B cell (primary cell): Measurements from ENCODE around the gene STK33. TPM values are rescaled to one million over a fixed set of nuclear protein-coding genes. Genes with fewer than 3 reads are reported as not detected.

Experiments
- ATAC-seq: fragments of 200-7000 bp; cut with Tn5 transposase; one replicate; pipeline ENCODE4 v1.10.0; 2021; ENCODE audit warnings: low read depth, mild to moderate bottlenecking, moderate number of reproducible peaks, moderate library complexity
- CTCF ChIA-PET: fragments of 350-600 bp; sonication (Branson Sonifier 250); formaldehyde crosslinking; loops from one replicate; lab custom pipeline; 2021; ENCODE audit warnings: antibody characterized with exemption, inconsistent platforms; lab: Charles Lee
- POLR2A ChIA-PET: fragments of 350-600 bp; sonication (Branson Sonifier 250); formaldehyde crosslinking; loops from one replicate; lab custom pipeline; 2021; ENCODE audit warnings: antibody characterized with exemption; lab: Charles Lee
- DNase-seq: peaks from one replicate; pipeline ENCODE4 v3.0.0; 2013
- H2AFZ ChIP-seq: 2 replicates; pipeline ENCODE4 v1.6.1; 2012; ENCODE audit warnings: mild to moderate bottlenecking, low read depth, low read length; ENCODE audit not compliant: insufficient read depth, poor library complexity, severe bottlenecking
- H3K27ac ChIP-seq, 2 donors: 1 replicate in 1 of 2; 2 replicates in 1 of 2; pipeline ENCODE4 v1.5.1; 2012 to 2013; ENCODE audit warnings: low read length in 2 of 2, mild to moderate bottlenecking in 2 of 2, moderate library complexity in 1 of 2
- H3K27me3 ChIP-seq, 4 experiments: fragments of 200-600 bp in 1 of 4; sonication (generic) in 1 of 4; replicated peaks in 1 of 4; 1 replicate in 2 of 4; 2 replicates in 2 of 4; pipeline versions ENCODE4 v1.6.1 to v1.7.0; 2013 to 2016; ENCODE audit warnings: low read length in 3 of 4, mild to moderate bottlenecking in 2 of 4, mixed read lengths in 1 of 4, moderate library complexity in 1 of 4; ENCODE audit not compliant: insufficient read depth in 4 of 4, control insufficient read depth in 3 of 4; ENCODE audit errors: control extremely low read depth in 1 of 4
- H3K36me3 ChIP-seq, 2 experiments: replicated peaks in 1 of 2; 1 replicate in 1 of 2; 2 replicates in 1 of 2; pipeline versions ENCODE4 v1.6.1 to v1.7.1; 2013; ENCODE audit warnings: low read length in 1 of 2; ENCODE audit not compliant: insufficient read depth in 2 of 2, control insufficient read depth in 1 of 2; ENCODE audit errors: control extremely low read depth in 1 of 2, extremely low read depth in 1 of 2
- H3K4me1 ChIP-seq, 2 donors: fragments of 200-600 bp in 1 of 2; sonication (generic) in 1 of 2; 1 replicate in 1 of 2; 2 replicates in 1 of 2; pipeline versions ENCODE4 v1.5.1 to v1.6.1; 2013 to 2017; ENCODE audit warnings: low read length in 2 of 2; ENCODE audit not compliant: control insufficient read depth in 2 of 2, insufficient read depth in 2 of 2
- H3K4me2 ChIP-seq: replicated peaks from 2 replicates; pipeline ENCODE3; 2012; ENCODE audit warnings: mild to moderate bottlenecking, low read depth, low read length; ENCODE audit not compliant: poor library complexity, severe bottlenecking
- H3K4me3 ChIP-seq, 5 experiments: fragments of 200-600 bp in 1 of 5; sonication (generic) in 1 of 5; 1 replicate in 3 of 5; 2 replicates in 2 of 5; pipeline versions ENCODE4 v1.5.1 to v1.7.0; 2011 to 2016; ENCODE audit warnings: low read length in 4 of 5, mild to moderate bottlenecking in 4 of 5, low read depth in 2 of 5, control low read depth in 1 of 5, moderate library complexity in 1 of 5; ENCODE audit not compliant: insufficient read depth in 1 of 5; ENCODE audit errors: control extremely low read depth in 1 of 5, extremely low read depth in 1 of 5
- H3K79me2 ChIP-seq: fragments of 200-600 bp; sonication (generic); one replicate; pipeline ENCODE4 v1.6.0; 2016; ENCODE audit warnings: low read length; ENCODE audit not compliant: control insufficient read depth, insufficient read depth
- H3K9ac ChIP-seq: fragments of 200-600 bp; sonication (generic); 2 replicates; pipeline ENCODE4 v1.6.1; 2017; ENCODE audit warnings: mild to moderate bottlenecking, low read length, moderate library complexity
- H3K9me3 ChIP-seq, 3 donors: one replicate each; pipeline versions ENCODE4 v1.6.1 to v1.7.1; 2013; ENCODE audit warnings: low read length in 2 of 3; ENCODE audit not compliant: control insufficient read depth in 2 of 3, insufficient read depth in 1 of 3; ENCODE audit errors: control extremely low read depth in 1 of 3
- H4K20me1 ChIP-seq: 2 replicates; pipeline ENCODE4 v1.6.0; 2012; ENCODE audit warnings: mild to moderate bottlenecking, low read length; ENCODE audit not compliant: insufficient read depth, control insufficient read depth, poor library complexity, severe bottlenecking
- H3K27ac Mint-ChIP-seq: one replicate; pipeline ENCODE4 v1.8.0; 2021; ENCODE audit warnings: mixed read lengths
- H3K27me3 Mint-ChIP-seq: one replicate; pipeline ENCODE4 v1.8.0; 2021; ENCODE audit warnings: mixed read lengths
- H3K4me1 Mint-ChIP-seq: one replicate; pipeline ENCODE4 v1.8.0; 2021; ENCODE audit warnings: mixed read lengths
- H3K4me3 Mint-ChIP-seq: one replicate; pipeline ENCODE4 v1.8.0; 2021; ENCODE audit warnings: mixed read lengths
- H3K9me3 Mint-ChIP-seq: one replicate; pipeline ENCODE4 v1.8.0; 2022; ENCODE audit warnings: mixed read lengths; ENCODE audit not compliant: insufficient read depth
- CTCF ChIP-seq: fragments of 200-600 bp; IDR thresholded peaks from one replicate; pipeline ENCODE4 v1.8.0; 2022; ENCODE audit warnings: antibody characterized with exemption, mild to moderate bottlenecking
- EZH2 ChIP-seq: IDR thresholded peaks from 2 replicates; pipeline ENCODE4 v1.6.1; 2012; ENCODE audit warnings: borderline replicate concordance, low read depth, mild to moderate bottlenecking, moderate library complexity, low read length; ENCODE audit not compliant: insufficient read depth, poor library complexity, severe bottlenecking
- whole genome bisulfite sequencing: methylation state at CpG from one replicate; pipeline ENCODE4 v1.1.5; 2013; ENCODE audit warnings: missing lambda C conversion rate; ENCODE audit not compliant: insufficient coverage; 5-methylcytosine and 5-hydroxymethylcytosine counted together
- intact Hi-C: fragments of 100-400 bp; cut with micrococcal nuclease; formaldehyde crosslinking; loops from one replicate; pipeline ENCODE4 v1.10.0; 2022
- polyA plus RNA-seq: library from polyadenylated mRNA; depleted of rRNA; stranded (reverse); fragments of >200 nt; gene quantifications from 2 replicates; pipeline ENCODE4 v1.2.3, GENCODE V29; 2012
- total RNA-seq, 2 donors: library from RNA; stranded (reverse); fragments of 120-200 nt in 1 of 2; gene quantifications; 1 replicate in 1 of 2; 2 replicates in 1 of 2; pipeline versions ENCODE4 v1.2.3 to v1.2.4, GENCODE V29; 2013 to 2022

The STK33 gene
- total and polyA plus RNA-seq, 2 donors (not counting 1 experiment from before 2014, with no cell fraction given) = 3.1 to 9.3 TPM

GRCh38 chr11:8459711-8460399, 134.2 kb downstream of the STK33 start:
- 93% methylated on average over 2 of the region's 4 CpGs for WGBS
- Histone ChIP-seq H2AFZ (no peak overlapping the region), H3K36me3 (no peaks in the 10 kb centered on the region), H3K27me3 (no peaks in the 10 kb centered on the region), H3K4me3 (no peak overlapping the region), H3K4me1 (no peaks in the 10 kb centered on the region), H3K4me2 (no peak overlapping the region), H4K20me1 (no peaks in the 10 kb centered on the region), H3K27ac (no peak overlapping the region), H3K9ac (no peak overlapping the region), H3K79me2 (no peaks in the 10 kb centered on the region), H3K9me3 (no peaks in the 10 kb centered on the region)
- ChIA-PET CTCF (interaction anchor here (0.8 kb wide), 1 partner anchor 428 kb away, joined by 3 read pairs; no protein-coding TSS in a partner anchor), POLR2A (interaction anchor here (0.6 kb wide), 1 partner anchor 253 kb away, joined by 7 read pairs; no protein-coding TSS in a partner anchor)
- Mint-ChIP-seq H3K4me1 (no peaks in the 10 kb centered on the region), H3K27me3 (no peaks in the 10 kb centered on the region), H3K9me3 (no peaks in the 10 kb centered on the region), H3K4me3 (no peak overlapping the region), H3K27ac (no peak overlapping the region)
- DNase-seq = no peak
- intact Hi-C loops = no loop called here
- no peak for ATAC-seq
- TF ChIP-seq EZH2 (no peak), CTCF (no peak)

GRCh38 chr11:8442301-8442700, 151.7 kb downstream of the STK33 start:
- Histone ChIP-seq H3K4me3 (no peak overlapping the region), H2AFZ (no peak overlapping the region), H3K4me1 (no peaks in the 10 kb centered on the region), H3K27ac (no peak overlapping the region), H3K27me3 (no peaks in the 10 kb centered on the region), H3K4me2 (no peak overlapping the region), H3K9ac (no peak overlapping the region), H3K36me3 (no peaks in the 10 kb centered on the region), H4K20me1 (no peaks in the 10 kb centered on the region), H3K9me3 (no peaks in the 10 kb centered on the region), H3K79me2 (no peaks in the 10 kb centered on the region)
- ChIA-PET CTCF (no interaction called here), POLR2A (no interaction called here)
- DNase-seq = no peak
- Mint-ChIP-seq H3K9me3 (peaks cover 3% of the 10 kb centered on the region), H3K27ac (no peak overlapping the region), H3K4me1 (no peaks in the 10 kb centered on the region), H3K27me3 (no peaks in the 10 kb centered on the region), H3K4me3 (no peak overlapping the region)
- 59% methylated on average over 4 of the region's 4 CpGs for WGBS
- TF ChIP-seq EZH2 = no peak
- no peak for TF ChIP-seq CTCF
- intact Hi-C loops = no loop called here
- no peak for ATAC-seq
